K562 (cell line): ENCODE results near the gene CHRM3. TPM values are rescaled to one million over a fixed set of nuclear protein-coding genes. Genes with fewer than 3 reads are reported as not detected.

Experiments
- ATAC-seq: fragments of 200-7000 bp; cut with Tn5 transposase; 3 replicates; pipeline ENCODE4 v1.9.1; 2020; ENCODE audit warnings: moderate library complexity
- BruUV-seq: library from RNA; stranded (reverse); fragments of 400-500 nt; replicated peaks from 2 replicates; lab custom pipeline; 2021; lab: Mats Ljungman, UMichigan
- CTCF ChIA-PET: fragments of 300-600 bp; formaldehyde crosslinking; extraction: SDS; loops from one replicate; lab custom pipeline; 2021; ENCODE audit warnings: low intra/inter-chr PET ratio; lab: Yijun Ruan, JAX
- POLR2A ChIA-PET: fragments of 300-600, 350-650 bp; sonication (Branson Sonifier 250); formaldehyde crosslinking; extraction: SDS; loops from one replicate; lab custom pipeline; 2021; ENCODE audit warnings: antibody characterized with exemption, inconsistent platforms; lab: Yijun Ruan, JAX
- DNase-seq, 4 experiments: peaks; one replicate each; pipeline versions ENCODE4 v3.0.0 to v3.0.0-alpha.2; 2011 to 2018; ENCODE audit warnings: low spot score in 3 of 4, mixed read lengths in 3 of 4; ENCODE audit errors: extremely low read depth in 1 of 4
- FAIRE-seq: peaks from 2 replicates; lab custom pipeline; 2011; peaks lifted over from hg19 to GRCh38; lab: Jason Lieb, UNC
- H2AFZ ChIP-seq: 2 replicates; pipeline ENCODE4 v1.6.0; 2011; ENCODE audit warnings: low read depth, low read length, control low read depth, inconsistent platforms
- H3K27ac ChIP-seq: fragments of 200-600 bp; 3 replicates; pipeline ENCODE4 v1.8.0; 2011; ENCODE audit warnings: low read depth, mild to moderate bottlenecking, control low read depth, inconsistent platforms, low read length, moderate library complexity, mixed read lengths; ENCODE audit errors: extremely low read depth
- H3K27me3 ChIP-seq, 2 experiments: fragments of 300-600 bp in 1 of 2; 2 replicates in 1 of 2; 3 replicates in 1 of 2; pipeline versions ENCODE4 v1.6.0 to v1.8.0; 2011; ENCODE audit warnings: inconsistent platforms in 2 of 2, low read length in 2 of 2, mild to moderate bottlenecking in 1 of 2, mixed read lengths in 1 of 2, moderate library complexity in 1 of 2; ENCODE audit not compliant: control insufficient read depth in 2 of 2, insufficient read depth in 2 of 2
- H3K36me3 ChIP-seq: fragments of 300-600 bp; 3 replicates; pipeline ENCODE4 v1.8.0; 2011; ENCODE audit warnings: mild to moderate bottlenecking, low read length, inconsistent platforms; ENCODE audit not compliant: control insufficient read depth, insufficient read depth
- H3K4me1 ChIP-seq, 2 experiments: fragments of 200-600 bp in 1 of 2; replicated peaks in 1 of 2; 2 replicates in 1 of 2; 3 replicates in 1 of 2; pipeline versions ENCODE4 v1.5.1 to v1.8.0; 2011; ENCODE audit warnings: inconsistent platforms in 2 of 2, low read length in 2 of 2, mild to moderate bottlenecking in 1 of 2, mixed read lengths in 1 of 2, moderate library complexity in 1 of 2; ENCODE audit not compliant: control insufficient read depth in 2 of 2, insufficient read depth in 2 of 2
- H3K4me2 ChIP-seq: 2 replicates; pipeline ENCODE4 v1.6.1; 2011; ENCODE audit warnings: low read length, control low read depth, inconsistent platforms, mixed read lengths; ENCODE audit not compliant: insufficient read depth
- H3K4me3 ChIP-seq: fragments of 200-600 bp; sonication (generic), shearing (Covaris generic); 2 replicates; pipeline ENCODE4 v1.5.1; 2016; ENCODE audit warnings: control low read depth, inconsistent platforms
- H3K79me2 ChIP-seq: fragments of 200-600 bp; 3 replicates; pipeline ENCODE4 v1.8.0; 2011; ENCODE audit warnings: low read length, inconsistent platforms; ENCODE audit not compliant: control insufficient read depth, insufficient read depth
- H3K9ac ChIP-seq, 2 experiments: 2 replicates each; pipeline versions ENCODE4 v1.6.0 to v1.6.1; 2011; ENCODE audit warnings: low read depth in 2 of 2, low read length in 2 of 2, control low read depth in 1 of 2, inconsistent platforms in 1 of 2, mild to moderate bottlenecking in 1 of 2, mixed read lengths in 1 of 2; ENCODE audit not compliant: insufficient read depth in 1 of 2
- H3K9me1 ChIP-seq: one replicate; pipeline ENCODE4 v1.6.0; 2011; ENCODE audit warnings: inconsistent platforms, mild to moderate bottlenecking, low read length, moderate library complexity; ENCODE audit not compliant: control insufficient read depth, insufficient read depth
- H3K9me3 ChIP-seq: replicated peaks from 2 replicates; pipeline ENCODE4 v1.5.1; 2011; ENCODE audit warnings: low read depth, low read length, inconsistent platforms; ENCODE audit not compliant: control insufficient read depth, insufficient read depth
- H4K20me1 ChIP-seq: replicated peaks from 2 replicates; pipeline ENCODE4 v1.6.1; 2011; ENCODE audit warnings: low read length, inconsistent platforms, mixed read lengths; ENCODE audit not compliant: control insufficient read depth, insufficient read depth
- E2F3 ChIP-seq: fragments of 250-450 bp; sonication (Bioruptor Pico); IDR thresholded peaks from 2 replicates; pipeline ENCODE4 v1.4.0; 2020; ENCODE audit warnings: mild to moderate bottlenecking
- MCM3 ChIP-seq: fragments of 450-650 bp; IDR thresholded peaks from 2 replicates; pipeline ENCODE4 v1.6.1; 2016
- MCM7 ChIP-seq, 2 experiments: fragments of 450-650 bp; IDR thresholded peaks; 2 replicates each; pipeline ENCODE4 v1.6.1; 2016 to 2018
- RUNX1 ChIP-seq: sonication (generic); IDR thresholded peaks from 2 replicates; pipeline ENCODE4 v1.6.1; 2016; ENCODE audit warnings: antibody characterized with exemption, low read depth
- TARDBP ChIP-seq: fragments of 450-650 bp; IDR thresholded peaks from 2 replicates; pipeline ENCODE4 v1.6.1; 2016
- ZFP91 ChIP-seq: sonication (generic); formaldehyde crosslinking; IDR thresholded peaks from 2 replicates; pipeline ENCODE4 v1.8.0; 2022; ENCODE audit warnings: mild to moderate bottlenecking, missing genetic modification reagents
- WGBS: fragments of 100-300 bp; shearing (Covaris generic); methylation state at CpG from one replicate; pipeline ENCODE4 v1.1.6; 2016; ENCODE audit warnings: low coverage, mixed read lengths; ENCODE audit not compliant: insufficient coverage; ENCODE audit errors: missing lambda C conversion rate; 5-methylcytosine and 5-hydroxymethylcytosine counted together
- in situ Hi-C: fragments of 300-500 bp; cut with MboI; formaldehyde crosslinking; loops from 4 replicates; pipeline ENCODE4 v1.15.0; 2018; ENCODE audit warnings: inconsistent platforms, mixed read lengths
- intact Hi-C: fragments of 100-400 bp; cut with micrococcal nuclease; formaldehyde crosslinking; loops from 2 replicates; pipeline ENCODE4 v1.14.2; 2022
- polyA plus RNA-seq, 8 experiments: library from polyadenylated mRNA; depleted of rRNA in 4 of 8; stranded (reverse) in 5 of 8; unstranded in 3 of 8; fragments of >200 nt; fragmentation: Nextera tagmentation in 2 of 8; fragmentation: Illumina TruSeq in 1 of 8; extraction: Ambion mirVana in 2 of 8; extraction: Trizol in 1 of 8; gene quantifications; 2 replicates each; pipeline versions ENCODE4 v1.2.1 to v1.2.3, GENCODE V29; 2011 to 2014; ENCODE audit warnings: inconsistent platforms in 1 of 8, missing spikeins in 1 of 8
- total RNA-seq, 7 experiments: library from RNA; depleted of rRNA in 6 of 7; stranded (reverse); fragments of >200 nt in 6 of 7; fragmentation: Illumina TruSeq in 2 of 7; extraction: Trizol in 2 of 7; gene quantifications; 2 replicates each; pipeline versions ENCODE4 v1.2.1 to v1.2.3, GENCODE V29; 2011 to 2021; ENCODE audit warnings: low replicate concordance in 1 of 7
- TF ChIP-seq, protein P1 (sequence below): sonication (generic); formaldehyde crosslinking; IDR thresholded peaks from 2 replicates; pipeline ENCODE4 v1.8.1; 2022; ENCODE audit warnings: missing genetic modification reagents
- TF ChIP-seq, protein P2 (sequence below): sonication (generic); formaldehyde crosslinking; IDR thresholded peaks from 2 replicates; pipeline ENCODE4 v1.8.0; 2022; ENCODE audit warnings: mild to moderate bottlenecking, low read depth, missing genetic modification reagents

CHRM3 gene
- total and polyA plus RNA-seq, 9 of the 15 experiments (the other 6 are each of a cell fraction or from before 2014, with no cell fraction given), result 0.03 to 0.18 (median 0.05) TPM; not detected in 4

GRCh38 chr1:239388159-239388485 lies 1.8 kb downstream of the CHRM3 start:
- Histone ChIP-seq H3K79me2 (no peaks in the 10 kb centered on the region), H3K4me2 (no peak overlapping the region), H3K27me3 (no peaks in the 10 kb centered on the region), H2AFZ (no peak overlapping the region), H3K4me1 (no peaks in the 10 kb centered on the region; a peak in 1 of 5 replicates), H3K9me3 (no peaks in the 10 kb centered on the region), H3K4me3 (no peak overlapping the region), H3K9ac (no peak overlapping the region), H3K36me3 (no peaks in the 10 kb centered on the region), H4K20me1 (no peaks in the 10 kb centered on the region), H3K27ac (no peak overlapping the region), H3K9me1 (no peaks in the 10 kb centered on the region)
- no TSS peak for BruUV-seq
- in situ Hi-C loops, result no loop called here
- ATAC-seq, result no peak
- no peak for TF ChIP-seq E2F3
- TF ChIP-seq MCM3, result no peak
- no peak for DNase-seq
- whole genome bisulfite sequencing, result 4% methylated on average over 5 of the region's 5 CpGs
- CTCF ChIA-PET, result no interaction called here
- POLR2A ChIA-PET, result no interaction called here
- FAIRE-seq, result no peak
- intact Hi-C loops, result no loop called here

GRCh38 chr1:239388578-239388977 lies 2.2 kb downstream of the CHRM3 start:
- H3K4me2 ChIP-seq, result no peak overlapping the region
- POLR2A ChIA-PET, result no interaction called here
- H3K27me3 ChIP-seq, result no peaks in the 10 kb centered on the region
- H2AFZ ChIP-seq, result no peak overlapping the region
- DNase-seq (no peak), ATAC-seq (no peak), FAIRE-seq (no peak)
- in situ Hi-C loops, result no loop called here
- no peak overlapping the region for H3K4me3 ChIP-seq
- no peak overlapping the region for H3K9ac ChIP-seq
- H3K27ac ChIP-seq, result no peak overlapping the region
- H4K20me1 ChIP-seq, result no peaks in the 10 kb centered on the region
- H3K36me3 ChIP-seq, result no peaks in the 10 kb centered on the region
- no peaks in the 10 kb centered on the region for H3K79me2 ChIP-seq
- H3K4me1 ChIP-seq, result no peaks in the 10 kb centered on the region; a peak in 1 of 5 replicates
- 3% methylated on average over 9 of the region's 9 CpGs for WGBS
- CTCF ChIA-PET, result no interaction called here
- BruUV-seq, result no TSS peak
- intact Hi-C loops, result no loop called here
- H3K9me1 ChIP-seq, result no peaks in the 10 kb centered on the region
- no peaks in the 10 kb centered on the region for H3K9me3 ChIP-seq
- TF ChIP-seq, protein P1, sequence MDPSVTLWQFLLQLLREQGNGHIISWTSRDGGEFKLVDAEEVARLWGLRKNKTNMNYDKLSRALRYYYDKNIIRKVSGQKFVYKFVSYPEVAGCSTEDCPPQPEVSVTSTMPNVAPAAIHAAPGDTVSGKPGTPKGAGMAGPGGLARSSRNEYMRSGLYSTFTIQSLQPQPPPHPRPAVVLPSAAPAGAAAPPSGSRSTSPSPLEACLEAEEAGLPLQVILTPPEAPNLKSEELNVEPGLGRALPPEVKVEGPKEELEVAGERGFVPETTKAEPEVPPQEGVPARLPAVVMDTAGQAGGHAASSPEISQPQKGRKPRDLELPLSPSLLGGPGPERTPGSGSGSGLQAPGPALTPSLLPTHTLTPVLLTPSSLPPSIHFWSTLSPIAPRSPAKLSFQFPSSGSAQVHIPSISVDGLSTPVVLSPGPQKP (CRISPR knock-in tag), result no peak
- TF ChIP-seq, protein P2, sequence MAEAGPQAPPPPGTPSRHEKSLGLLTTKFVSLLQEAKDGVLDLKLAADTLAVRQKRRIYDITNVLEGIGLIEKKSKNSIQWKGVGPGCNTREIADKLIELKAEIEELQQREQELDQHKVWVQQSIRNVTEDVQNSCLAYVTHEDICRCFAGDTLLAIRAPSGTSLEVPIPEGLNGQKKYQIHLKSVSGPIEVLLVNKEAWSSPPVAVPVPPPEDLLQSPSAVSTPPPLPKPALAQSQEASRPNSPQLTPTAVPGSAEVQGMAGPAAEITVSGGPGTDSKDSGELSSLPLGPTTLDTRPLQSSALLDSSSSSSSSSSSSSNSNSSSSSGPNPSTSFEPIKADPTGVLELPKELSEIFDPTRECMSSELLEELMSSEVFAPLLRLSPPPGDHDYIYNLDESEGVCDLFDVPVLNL (CRISPR knock-in tag), result no peak
- TF ChIP-seq RUNX1 (no peak), ZFP91 (CRISPR knock-in tag) (no peak), MCM7 (IDR thresholded peaks at IDR 0.05) (no peak), TARDBP (no peak)
